ENCODE data around the gene POLE4. TPM values are rescaled to one million over a fixed set of nuclear protein-coding genes. Genes with fewer than 3 reads are reported as not detected.
A peak's percentile ranks its signal among the peaks of the same experiment; 100 is the strongest.

Gene POLE4
- total RNA-seq, 1 donor from 2014 or later: 21.9 TPM

DNA sequence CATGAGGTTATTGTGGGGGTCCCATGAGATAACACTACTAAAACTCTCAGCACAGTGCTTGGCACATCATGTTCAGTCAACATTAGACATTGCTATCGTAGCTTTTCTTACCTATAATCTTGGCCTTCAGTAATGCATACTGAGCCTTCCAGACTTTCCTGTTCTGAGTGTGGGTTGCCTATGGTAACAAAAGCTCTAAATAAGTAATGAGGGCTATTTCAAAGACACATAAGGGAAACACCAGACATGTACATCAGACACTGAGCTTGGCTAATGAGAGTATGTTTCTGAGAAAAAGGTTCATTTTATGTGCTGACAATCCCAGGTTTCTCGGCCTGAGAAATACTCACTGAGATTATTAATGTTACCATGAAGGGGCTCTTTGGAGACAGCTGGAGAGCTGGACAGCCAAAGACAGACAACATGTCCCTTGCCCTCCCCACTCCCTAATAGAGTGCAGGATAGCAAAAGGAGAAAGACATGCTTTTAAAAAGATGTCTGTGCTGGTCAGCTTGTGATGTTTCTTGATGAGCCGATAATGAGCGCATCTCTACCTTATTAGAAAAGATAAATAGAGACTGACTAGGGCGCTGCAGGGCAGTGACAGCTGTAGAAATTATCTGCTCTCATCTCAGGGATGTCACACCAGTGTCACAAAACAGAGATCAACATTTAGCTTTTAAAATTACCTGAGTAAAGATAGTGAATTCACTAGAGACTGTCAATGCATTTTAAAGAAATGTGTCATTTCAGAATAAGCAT lies 25.4 kb downstream of the POLE4 start:
- FAIRE-seq: no peak
- no peak for DNase-seq (ENCODE audit: low read depth)
- no peaks in the 10 kb centered on the region for H3K36me3 ChIP-seq (ENCODE audit: control insufficient read depth, insufficient read depth, low read length)
- TF ChIP-seq, protein P1, sequence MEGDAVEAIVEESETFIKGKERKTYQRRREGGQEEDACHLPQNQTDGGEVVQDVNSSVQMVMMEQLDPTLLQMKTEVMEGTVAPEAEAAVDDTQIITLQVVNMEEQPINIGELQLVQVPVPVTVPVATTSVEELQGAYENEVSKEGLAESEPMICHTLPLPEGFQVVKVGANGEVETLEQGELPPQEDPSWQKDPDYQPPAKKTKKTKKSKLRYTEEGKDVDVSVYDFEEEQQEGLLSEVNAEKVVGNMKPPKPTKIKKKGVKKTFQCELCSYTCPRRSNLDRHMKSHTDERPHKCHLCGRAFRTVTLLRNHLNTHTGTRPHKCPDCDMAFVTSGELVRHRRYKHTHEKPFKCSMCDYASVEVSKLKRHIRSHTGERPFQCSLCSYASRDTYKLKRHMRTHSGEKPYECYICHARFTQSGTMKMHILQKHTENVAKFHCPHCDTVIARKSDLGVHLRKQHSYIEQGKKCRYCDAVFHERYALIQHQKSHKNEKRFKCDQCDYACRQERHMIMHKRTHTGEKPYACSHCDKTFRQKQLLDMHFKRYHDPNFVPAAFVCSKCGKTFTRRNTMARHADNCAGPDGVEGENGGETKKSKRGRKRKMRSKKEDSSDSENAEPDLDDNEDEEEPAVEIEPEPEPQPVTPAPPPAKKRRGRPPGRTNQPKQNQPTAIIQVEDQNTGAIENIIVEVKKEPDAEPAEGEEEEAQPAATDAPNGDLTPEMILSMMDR (IDR thresholded peaks at IDR 0.05; ENCODE audit: insufficient read depth, low read length, severe bottlenecking): no peak
- H3K27me3 ChIP-seq (ENCODE audit: control insufficient read depth, insufficient read depth, low read length): no peaks in the 10 kb centered on the region
- no peak overlapping the region for H3K4me3 ChIP-seq (ENCODE audit: low read depth, low read length)

DNA sequence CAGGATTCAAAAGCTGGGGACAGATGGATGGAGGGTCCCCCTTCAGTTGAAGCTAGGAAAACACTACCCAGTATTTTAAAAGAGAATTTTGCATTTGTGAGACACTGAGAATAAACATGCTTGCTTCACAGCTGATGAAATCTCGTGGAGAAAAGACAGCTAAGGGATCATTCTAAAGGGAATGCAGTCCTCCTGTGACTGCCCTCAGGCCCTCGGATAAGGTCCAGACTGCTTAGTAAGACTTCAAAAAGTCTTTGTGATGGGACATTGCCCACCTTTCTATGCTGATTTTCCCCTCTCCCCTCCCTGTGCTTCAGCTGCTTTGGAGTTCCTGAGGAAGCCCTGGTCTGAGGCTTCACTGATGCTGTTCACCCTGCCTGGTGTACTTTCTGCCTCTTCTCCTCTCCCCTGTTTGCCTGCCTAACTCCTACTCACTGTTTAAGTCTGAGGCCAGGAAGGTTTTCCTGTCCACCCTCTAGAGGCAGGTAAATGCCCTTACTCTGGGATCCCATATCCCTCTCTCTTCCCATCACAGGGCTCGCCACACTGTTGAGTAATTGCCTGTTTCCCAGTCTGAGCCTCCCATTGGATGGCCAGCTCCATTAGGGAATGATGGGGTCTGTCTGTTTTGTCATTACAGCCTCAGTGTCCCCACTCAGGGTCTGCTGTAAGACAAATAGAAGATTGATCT lies 26.6 kb downstream of the POLE4 start:
- no peak for FAIRE-seq

DNA sequence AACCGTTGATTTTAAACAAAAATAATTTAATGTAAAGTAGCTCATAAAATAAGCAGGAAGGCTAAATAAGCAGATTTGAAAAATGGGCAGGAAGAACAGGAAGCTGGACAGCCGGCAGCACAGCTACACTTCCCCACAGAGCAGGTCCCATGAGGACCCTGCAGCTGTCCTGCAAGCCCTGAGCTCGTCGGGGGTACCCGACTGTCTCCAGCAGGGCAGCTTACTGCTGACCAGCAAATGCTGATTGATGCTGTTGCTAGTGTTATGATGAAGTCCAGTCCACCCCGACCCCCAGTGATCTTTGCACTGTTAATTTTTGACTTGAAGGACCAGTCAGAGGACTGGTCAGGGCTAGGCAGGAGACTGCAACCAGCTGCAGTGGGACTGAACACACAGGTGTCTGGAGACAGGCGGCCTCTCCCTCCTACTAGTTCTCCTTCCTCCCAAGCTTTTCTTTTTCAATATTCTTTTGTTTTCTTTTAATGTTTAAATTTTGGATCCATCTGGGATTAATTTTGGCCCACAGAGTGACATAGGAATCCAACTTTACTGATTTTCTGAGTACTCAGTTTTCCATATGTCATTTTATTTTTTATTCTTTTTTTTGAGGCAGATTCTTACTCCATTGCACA lies 27.7 kb downstream of the POLE4 start:
- FAIRE-seq: no peak
- Histone ChIP-seq H3K27me3 (ENCODE audit: control insufficient read depth, insufficient read depth, low read length) (no peaks in the 10 kb centered on the region), H3K4me3 (ENCODE audit: low read depth, low read length) (no peak overlapping the region), H3K36me3 (ENCODE audit: control insufficient read depth, insufficient read depth, low read length) (no peaks in the 10 kb centered on the region)
- TF ChIP-seq, protein P1 (IDR thresholded peaks at IDR 0.05; ENCODE audit: insufficient read depth, low read length, severe bottlenecking): no peak
- no peak for DNase-seq (ENCODE audit: low read depth)

More for the DNA sequence above, 26.6 kb downstream of the POLE4 start:
- TF ChIP-seq, protein P1 (IDR thresholded peaks at IDR 0.05; ENCODE audit: insufficient read depth, low read length, severe bottlenecking): no peak
- no peaks in the 10 kb centered on the region for H3K36me3 ChIP-seq (ENCODE audit: control insufficient read depth, insufficient read depth, low read length)
- DNase-seq (ENCODE audit: low read depth): no peak
- H3K4me3 ChIP-seq (ENCODE audit: low read depth, low read length): no peak overlapping the region
- H3K27me3 ChIP-seq (ENCODE audit: control insufficient read depth, insufficient read depth, low read length): no peaks in the 10 kb centered on the region

DNA sequence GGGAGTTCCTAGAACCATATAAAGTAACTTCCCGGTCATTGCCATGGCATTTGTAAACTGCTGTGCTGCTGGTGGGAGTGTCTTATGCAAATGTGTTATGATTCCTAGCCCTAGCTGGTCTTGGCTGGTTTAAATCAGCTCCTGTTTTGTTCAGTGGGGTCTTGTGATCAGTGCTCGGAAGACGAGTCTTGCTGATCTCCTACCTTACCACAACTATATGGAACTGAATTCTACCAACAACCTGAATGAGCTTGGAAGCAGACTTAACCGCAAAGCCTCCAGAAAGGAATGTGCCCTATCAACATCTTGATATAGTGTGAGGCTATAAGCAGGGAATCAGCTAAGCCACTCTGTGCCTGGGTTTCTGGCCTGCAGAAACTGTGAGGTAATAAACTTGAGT lies 33.5 kb downstream of the POLE4 start:
- FAIRE-seq (peak; percentile 7), DNase-seq (ENCODE audit: low read depth) (peak; percentile 36)
- TF ChIP-seq, protein P1 (IDR thresholded peaks at IDR 0.05; ENCODE audit: insufficient read depth, low read length, severe bottlenecking): no peak
- Histone ChIP-seq H3K4me3 (ENCODE audit: low read depth, low read length) (no peak overlapping the region), H3K27me3 (ENCODE audit: control insufficient read depth, insufficient read depth, low read length) (no peaks in the 10 kb centered on the region), H3K36me3 (ENCODE audit: control insufficient read depth, insufficient read depth, low read length) (no peaks in the 10 kb centered on the region)

DNA sequence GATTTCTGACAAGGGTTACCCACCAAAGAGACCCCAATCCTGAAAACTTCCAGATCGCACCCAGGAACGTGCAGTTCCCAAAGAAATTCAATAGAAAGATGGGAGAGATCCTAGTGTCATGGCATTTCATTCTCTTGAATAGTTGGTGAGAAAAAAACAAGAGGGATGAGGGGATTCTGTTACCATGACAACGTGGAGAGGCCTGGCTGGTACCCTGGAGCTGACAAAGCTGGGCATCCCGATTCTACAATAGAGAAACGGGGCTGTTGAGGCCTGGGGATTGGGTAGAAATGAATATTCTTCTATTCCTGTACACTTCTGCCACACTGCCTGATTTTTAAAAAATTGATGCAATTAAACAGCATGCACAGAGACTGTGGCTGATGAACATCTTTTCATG lies 41.0 kb downstream of the POLE4 start:
- FAIRE-seq (no peak), DNase-seq (ENCODE audit: low read depth) (no peak)
- H3K27me3 ChIP-seq (ENCODE audit: control insufficient read depth, insufficient read depth, low read length): no peaks in the 10 kb centered on the region
- no peaks in the 10 kb centered on the region for H3K36me3 ChIP-seq (ENCODE audit: control insufficient read depth, insufficient read depth, low read length)
- H3K4me3 ChIP-seq (ENCODE audit: low read depth, low read length): no peak overlapping the region
- TF ChIP-seq, protein P1 (IDR thresholded peaks at IDR 0.05; ENCODE audit: insufficient read depth, low read length, severe bottlenecking): no peak
